HG03108 (cell line): ENCODE data around the gene OPCML.

ENCODE experiments used
- ATAC-seq: cut with Tn5 transposase; IDR thresholded peaks from one replicate; pipeline ENCODE4 v1.9.1; 2021; ENCODE audit warnings: moderate library complexity; ENCODE audit not compliant: unreplicated experiment

OPCML gene

GRCh38 chr11:132948252-132948651 is 584.0 kb downstream of the OPCML start:
- no peak for ATAC-seq

- ATAC-seq = no peak
These were observed 587.7 kb downstream of the OPCML start for GRCh38 chr11:132944569-132944944.

GRCh38 chr11:132943706-132944568 is 588.4 kb downstream of the OPCML start:
- no peak for ATAC-seq

- no peak for ATAC-seq
These were observed 589.0 kb downstream of the OPCML start for GRCh38 chr11:132943357-132943705.

- ATAC-seq = no peak
These were observed 589.5 kb downstream of the OPCML start for GRCh38 chr11:132942611-132943356.

- no peak for ATAC-seq
These were observed 590.5 kb downstream of the OPCML start for GRCh38 chr11:132941761-132942160.

- no peak for ATAC-seq
These were observed 591.2 kb downstream of the OPCML start for GRCh38 chr11:132941024-132941646.

GRCh38 chr11:132937016-132937415 is 595.3 kb downstream of the OPCML start:
- no peak for ATAC-seq

- ATAC-seq = no peak
These were observed 596.9 kb downstream of the OPCML start for GRCh38 chr11:132935383-132935782.

- ATAC-seq = no peak
These were observed 598.6 kb downstream of the OPCML start for GRCh38 chr11:132933703-132934102.

GRCh38 chr11:132925825-132926469 is 606.4 kb downstream of the OPCML start:
- no peak for ATAC-seq

- no peak for ATAC-seq
These were observed 610.7 kb downstream of the OPCML start for GRCh38 chr11:132921597-132921996.

GRCh38 chr11:132920451-132921096 is 611.7 kb downstream of the OPCML start:
- ATAC-seq = no peak

GRCh38 chr11:132914600-132914999 is 617.7 kb downstream of the OPCML start:
- ATAC-seq = no peak

GRCh38 chr11:132913886-132914285 is 618.4 kb downstream of the OPCML start:
- no peak for ATAC-seq

GRCh38 chr11:132913295-132913694 is 619.0 kb downstream of the OPCML start:
- no peak for ATAC-seq

- ATAC-seq = no peak
These were observed 621.1 kb downstream of the OPCML start for GRCh38 chr11:132911186-132911585.

- ATAC-seq = no peak
These were observed 622.1 kb downstream of the OPCML start for GRCh38 chr11:132910011-132910760.

GRCh38 chr11:132909021-132909606 is 623.2 kb downstream of the OPCML start:
- ATAC-seq = no peak

GRCh38 chr11:132908414-132908810 is 623.9 kb downstream of the OPCML start:
- no peak for ATAC-seq
